Panc1 (cell line): ENCODE data around the gene ROBO2. TPM values are rescaled to one million over a fixed set of nuclear protein-coding genes. Genes with fewer than 3 reads are reported as not detected.

ENCODE experiments used
- ATAC-seq: fragments of 200-7000 bp; cut with Tn5 transposase; 2 replicates; pipeline ENCODE4 v1.9.1; 2020; ENCODE audit warnings: mild to moderate bottlenecking, moderate library complexity
- BruUV-seq: library from RNA; stranded (reverse); fragments of 400-500 nt; replicated peaks from 2 replicates; lab custom pipeline; 2021; lab: Mats Ljungman, UMichigan
- CTCF ChIA-PET: fragments of 300-600 bp; sonication (Branson Sonifier 250); formaldehyde crosslinking; loops from one replicate; lab custom pipeline; 2022; ENCODE audit warnings: antibody characterized with exemption; lab: Charles Lee
- POLR2A ChIA-PET: fragments of 300-600 bp; sonication (Branson Sonifier 250); formaldehyde crosslinking; loops from one replicate; lab custom pipeline; 2022; ENCODE audit warnings: antibody characterized with exemption; lab: Charles Lee
- DNase-seq: peaks from one replicate; pipeline ENCODE4 v3.0.0-alpha.2; 2010; ENCODE audit warnings: low read depth, low spot score
- H3K27ac ChIP-seq: 2 replicates; pipeline ENCODE4 v1.5.1; 2011; ENCODE audit warnings: mild to moderate bottlenecking, low read length, inconsistent platforms
- H3K27me3 ChIP-seq: fragments of 200-500 bp; sonication (Bioruptor generic); 2 replicates; pipeline ENCODE4 v1.6.0; 2014; ENCODE audit warnings: low read length, inconsistent platforms; ENCODE audit not compliant: control insufficient read depth, insufficient read depth
- H3K36me3 ChIP-seq: fragments of 200-500 bp; sonication (Bioruptor generic); 2 replicates; pipeline ENCODE4 v1.5.1; 2014; ENCODE audit warnings: inconsistent platforms, mild to moderate bottlenecking, low read length, moderate library complexity; ENCODE audit not compliant: control insufficient read depth, insufficient read depth
- H3K4me1 ChIP-seq: 2 replicates; pipeline ENCODE4 v1.5.1; 2011; ENCODE audit warnings: inconsistent platforms, mild to moderate bottlenecking, low read length, moderate library complexity; ENCODE audit not compliant: control insufficient read depth, insufficient read depth
- H3K4me3 ChIP-seq, 2 experiments: 2 replicates each; pipeline ENCODE4 v1.5.1; 2011 to 2012; ENCODE audit warnings: low read depth in 2 of 2, low read length in 2 of 2, mild to moderate bottlenecking in 2 of 2, inconsistent platforms in 1 of 2, moderate library complexity in 1 of 2
- H3K9me3 ChIP-seq: fragments of 200-500 bp; sonication (Bioruptor generic); 2 replicates; pipeline ENCODE4 v1.5.1; 2014; ENCODE audit warnings: low read depth, mild to moderate bottlenecking, inconsistent platforms, low read length, moderate library complexity; ENCODE audit not compliant: control insufficient read depth, insufficient read depth
- POLR2AphosphoS5 ChIP-seq: IDR thresholded peaks from 2 replicates; pipeline ENCODE4 v1.6.1; 2012; ENCODE audit warnings: mild to moderate bottlenecking, low read depth, low read length, moderate library complexity
- SIN3A ChIP-seq: IDR thresholded peaks from 2 replicates; pipeline ENCODE4 v1.6.1; 2012; ENCODE audit warnings: low read depth, mild to moderate bottlenecking, low read length, moderate library complexity, borderline replicate concordance; ENCODE audit not compliant: insufficient read depth
- TCF7L2 ChIP-seq: IDR thresholded peaks from 2 replicates; pipeline ENCODE4 v1.6.1; 2011; ENCODE audit warnings: mild to moderate bottlenecking, low read depth, low read length, inconsistent platforms
- in situ Hi-C: cut with HindIII; loops from 2 replicates; pipeline ENCODE4 v1.10.0; 2016; ENCODE audit warnings: low sequenced_read_pairs, low pct_unique_long_range_greater_than_20kb
- intact Hi-C: fragments of 100-400 bp; cut with micrococcal nuclease; formaldehyde crosslinking; loops from one replicate; pipeline ENCODE4 v1.10.0; 2022; ENCODE audit not compliant: unreplicated experiment
- total RNA-seq: library from RNA; stranded (reverse); gene quantifications from one replicate; pipeline ENCODE4 v1.2.1, GENCODE V29; 2021; ENCODE audit not compliant: unreplicated experiment
- TF ChIP-seq, protein P1 (sequence below), 2 experiments: IDR thresholded peaks; 2 replicates each; pipeline ENCODE4 v1.6.1; 2011 to 2012; ENCODE audit warnings: low read depth in 2 of 2, control low read depth in 1 of 2, low read length in 1 of 2, mild to moderate bottlenecking in 1 of 2, moderate library complexity in 1 of 2; ENCODE audit not compliant: insufficient read depth in 1 of 2
- TF ChIP-seq, protein P2 (sequence below): fragments of 450-650 bp; IDR thresholded peaks from 2 replicates; pipeline ENCODE4 v1.5.1; 2017; ENCODE audit warnings: mild to moderate bottlenecking

Gene ROBO2
- total RNA-seq, 1 experiment from 2014 or later: 1.3 TPM

GRCh38 chr3:77072232-77072631 lies 32.3 kb downstream of the ROBO2 start:
- no peak overlapping the region for H3K27ac ChIP-seq
- in situ Hi-C loops: no loop called here
- ChIA-PET CTCF (no interaction called here), POLR2A (no interaction called here)
- no peaks in the 10 kb centered on the region for H3K4me1 ChIP-seq
- ATAC-seq (no peak), DNase-seq (no peak)
- TF ChIP-seq POLR2AphosphoS5 (no peak), TCF7L2 (no peak), SIN3A (no peak)
- TF ChIP-seq, protein P1, sequence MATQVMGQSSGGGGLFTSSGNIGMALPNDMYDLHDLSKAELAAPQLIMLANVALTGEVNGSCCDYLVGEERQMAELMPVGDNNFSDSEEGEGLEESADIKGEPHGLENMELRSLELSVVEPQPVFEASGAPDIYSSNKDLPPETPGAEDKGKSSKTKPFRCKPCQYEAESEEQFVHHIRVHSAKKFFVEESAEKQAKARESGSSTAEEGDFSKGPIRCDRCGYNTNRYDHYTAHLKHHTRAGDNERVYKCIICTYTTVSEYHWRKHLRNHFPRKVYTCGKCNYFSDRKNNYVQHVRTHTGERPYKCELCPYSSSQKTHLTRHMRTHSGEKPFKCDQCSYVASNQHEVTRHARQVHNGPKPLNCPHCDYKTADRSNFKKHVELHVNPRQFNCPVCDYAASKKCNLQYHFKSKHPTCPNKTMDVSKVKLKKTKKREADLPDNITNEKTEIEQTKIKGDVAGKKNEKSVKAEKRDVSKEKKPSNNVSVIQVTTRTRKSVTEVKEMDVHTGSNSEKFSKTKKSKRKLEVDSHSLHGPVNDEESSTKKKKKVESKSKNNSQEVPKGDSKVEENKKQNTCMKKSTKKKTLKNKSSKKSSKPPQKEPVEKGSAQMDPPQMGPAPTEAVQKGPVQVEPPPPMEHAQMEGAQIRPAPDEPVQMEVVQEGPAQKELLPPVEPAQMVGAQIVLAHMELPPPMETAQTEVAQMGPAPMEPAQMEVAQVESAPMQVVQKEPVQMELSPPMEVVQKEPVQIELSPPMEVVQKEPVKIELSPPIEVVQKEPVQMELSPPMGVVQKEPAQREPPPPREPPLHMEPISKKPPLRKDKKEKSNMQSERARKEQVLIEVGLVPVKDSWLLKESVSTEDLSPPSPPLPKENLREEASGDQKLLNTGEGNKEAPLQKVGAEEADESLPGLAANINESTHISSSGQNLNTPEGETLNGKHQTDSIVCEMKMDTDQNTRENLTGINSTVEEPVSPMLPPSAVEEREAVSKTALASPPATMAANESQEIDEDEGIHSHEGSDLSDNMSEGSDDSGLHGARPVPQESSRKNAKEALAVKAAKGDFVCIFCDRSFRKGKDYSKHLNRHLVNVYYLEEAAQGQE (IDR thresholded peaks at IDR 0.05; ENCODE audit: insufficient read depth in 1 of 2, low read depth in 2 of 2, low read length in 1 of 2): no peak
- TF ChIP-seq, protein P2, sequence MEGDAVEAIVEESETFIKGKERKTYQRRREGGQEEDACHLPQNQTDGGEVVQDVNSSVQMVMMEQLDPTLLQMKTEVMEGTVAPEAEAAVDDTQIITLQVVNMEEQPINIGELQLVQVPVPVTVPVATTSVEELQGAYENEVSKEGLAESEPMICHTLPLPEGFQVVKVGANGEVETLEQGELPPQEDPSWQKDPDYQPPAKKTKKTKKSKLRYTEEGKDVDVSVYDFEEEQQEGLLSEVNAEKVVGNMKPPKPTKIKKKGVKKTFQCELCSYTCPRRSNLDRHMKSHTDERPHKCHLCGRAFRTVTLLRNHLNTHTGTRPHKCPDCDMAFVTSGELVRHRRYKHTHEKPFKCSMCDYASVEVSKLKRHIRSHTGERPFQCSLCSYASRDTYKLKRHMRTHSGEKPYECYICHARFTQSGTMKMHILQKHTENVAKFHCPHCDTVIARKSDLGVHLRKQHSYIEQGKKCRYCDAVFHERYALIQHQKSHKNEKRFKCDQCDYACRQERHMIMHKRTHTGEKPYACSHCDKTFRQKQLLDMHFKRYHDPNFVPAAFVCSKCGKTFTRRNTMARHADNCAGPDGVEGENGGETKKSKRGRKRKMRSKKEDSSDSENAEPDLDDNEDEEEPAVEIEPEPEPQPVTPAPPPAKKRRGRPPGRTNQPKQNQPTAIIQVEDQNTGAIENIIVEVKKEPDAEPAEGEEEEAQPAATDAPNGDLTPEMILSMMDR: no peak
- BruUV-seq: no TSS peak
- no peak overlapping the region for H3K4me3 ChIP-seq
- H3K9me3 ChIP-seq: no peaks in the 10 kb centered on the region
- H3K36me3 ChIP-seq: no peaks in the 10 kb centered on the region
- no peaks in the 10 kb centered on the region for H3K27me3 ChIP-seq
- intact Hi-C loops: no loop called here

- BruUV-seq: no TSS peak
- intact Hi-C loops: no loop called here
- DNase-seq (no peak), ATAC-seq (no peak)
- POLR2A ChIA-PET: no interaction called here
- CTCF ChIA-PET: no interaction called here
- Histone ChIP-seq H3K9me3 (no peaks in the 10 kb centered on the region), H3K36me3 (no peaks in the 10 kb centered on the region), H3K27ac (no peak overlapping the region), H3K27me3 (no peaks in the 10 kb centered on the region), H3K4me3 (no peak overlapping the region), H3K4me1 (no peaks in the 10 kb centered on the region)
- TF ChIP-seq TCF7L2: no peak
- TF ChIP-seq, protein P1 (IDR thresholded peaks at IDR 0.05; ENCODE audit: insufficient read depth in 1 of 2, low read depth in 2 of 2, low read length in 1 of 2): no peak
- no peak for TF ChIP-seq POLR2AphosphoS5
- TF ChIP-seq, protein P2: no peak
- no peak for TF ChIP-seq SIN3A
- in situ Hi-C loops: no loop called here
Observed at GRCh38 chr3:77078279-77078678, 38.4 kb downstream of the ROBO2 start.
